IMR-90 (cell line): Measurements from ENCODE around the gene SLC8A1.

Experiments used
- CTCF ChIP-seq: conservative IDR thresholded peaks from 2 replicates; pipeline ENCODE4 v1.5.1; 2012; ENCODE audit warnings: mild to moderate bottlenecking, low read depth, low read length, improper control_type of control experiment
- ELK1 ChIP-seq: fragments of 150-350 bp; IDR thresholded peaks from 2 replicates; pipeline ENCODE4 v1.6.1; 2016; ENCODE audit warnings: low read depth, mild to moderate bottlenecking, low read length, moderate library complexity, borderline replicate concordance
- POLR2A ChIP-seq: IDR thresholded peaks from 2 replicates; pipeline ENCODE4 v1.6.1; 2012; ENCODE audit warnings: mild to moderate bottlenecking, low read depth, low read length

DNA sequence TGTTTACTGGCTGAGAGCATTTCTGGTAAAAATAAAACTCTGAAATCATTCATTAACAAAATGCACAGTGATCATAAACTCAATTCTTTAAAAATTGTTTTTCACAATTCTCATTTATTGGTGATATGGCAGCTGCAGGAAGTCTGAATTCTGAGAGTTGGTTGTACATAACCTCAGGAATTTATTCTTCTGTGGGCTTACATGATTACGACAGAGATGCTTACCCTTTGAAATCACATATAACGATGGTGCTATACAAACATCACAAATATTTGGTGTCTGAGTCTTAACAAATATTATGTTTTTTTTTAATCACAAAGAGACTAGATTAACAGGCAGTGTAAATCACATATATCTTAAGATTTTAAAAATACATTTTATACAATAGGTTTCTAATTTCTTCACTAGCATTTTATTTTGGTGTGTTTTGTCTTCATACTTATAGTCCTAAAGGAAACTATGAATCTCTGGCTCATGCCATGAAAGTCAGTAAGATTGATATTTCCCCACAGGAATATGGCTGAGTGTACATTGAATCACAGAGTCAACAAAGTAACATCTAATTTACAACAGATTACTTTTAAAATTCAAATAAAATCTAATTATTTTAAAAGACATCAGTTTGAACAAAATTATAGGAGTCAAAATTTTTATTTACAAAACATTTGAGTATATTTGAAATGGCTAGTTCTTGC lies 354.1 kb downstream of the SLC8A1 start:
- TF ChIP-seq CTCF (no peak), ELK1 (no peak), POLR2A (no peak)
